ENCODE data around the gene B3GNT8. TPM values are rescaled to one million over a fixed set of nuclear protein-coding genes. Genes with fewer than 3 reads are reported as not detected.

Gene B3GNT8
- total and polyA plus RNA-seq, 2 experiments from 2014 or later: 2.3 to 5.0 TPM

- H3K79me2 ChIP-seq (ENCODE audit: insufficient read depth): 0 out of 2 replicates have a peak, but pooled peaks cover 1% of the 10 kb centered on the region
- TF ChIP-seq EZH2 (IDR thresholded peaks at IDR 0.05; ENCODE audit: insufficient read depth, poor library complexity, severe bottlenecking) (no peak), EZH2phosphoT487 (IDR thresholded peaks at IDR 0.05; ENCODE audit: insufficient read depth, low read depth) (no peak)
- WGBS, 2 experiments (ENCODE audit: low coverage in 1 of 2, low lambda C conversion rate in 2 of 2, missing lambda C conversion rate in 2 of 2): 91 to 92% methylated on average over 8 to 9 of the region's 9 CpGs
- H3K9me3 ChIP-seq (ENCODE audit: low read depth): no peaks in the 10 kb centered on the region
- no peaks in the 10 kb centered on the region for H3K9me2 ChIP-seq (ENCODE audit: insufficient read depth)
- H2AFZ ChIP-seq: no peak overlapping the region
- in situ Hi-C loops (cut with MboI): no loop called here
- DNase-seq: no peak
- no peak overlapping the region for H3K4me2 ChIP-seq (ENCODE audit: unreplicated experiment)
- H3K4me1 ChIP-seq (ENCODE audit: insufficient read depth): no peaks in the 10 kb centered on the region
- no peak overlapping the region for H3K27ac ChIP-seq
- H3K27me3 ChIP-seq (replicated peaks; ENCODE audit: insufficient read depth): no peaks in the 10 kb centered on the region
- no peaks in the 10 kb centered on the region for H3F3A ChIP-seq (ENCODE audit: insufficient read depth)
- H4K20me1 ChIP-seq (ENCODE audit: insufficient read depth): no peaks in the 10 kb centered on the region
- no peak overlapping the region for H3K4me3 ChIP-seq
- no peak overlapping the region for H3K9ac ChIP-seq
- H3K36me3 ChIP-seq (ENCODE audit: low read depth): 0 out of 2 replicates have a peak, but pooled peaks cover 3% of the 10 kb centered on the region
Observed at GRCh38 chr19:41415154-41415571, 12.0 kb downstream of the B3GNT8 start.

GRCh38 chr19:41414461-41414860 is 12.7 kb downstream of the B3GNT8 start:
- Histone ChIP-seq H3K9me2 (ENCODE audit: insufficient read depth) (no peaks in the 10 kb centered on the region), H3K4me1 (ENCODE audit: insufficient read depth) (0 out of 2 replicates have a peak, but pooled peaks cover 5% of the 10 kb centered on the region), H3K27me3 (replicated peaks; ENCODE audit: insufficient read depth) (no peaks in the 10 kb centered on the region), H3K4me2 (ENCODE audit: unreplicated experiment) (no peak overlapping the region), H2AFZ (no peak overlapping the region), H3K9me3 (ENCODE audit: low read depth) (no peaks in the 10 kb centered on the region), H3K79me2 (ENCODE audit: insufficient read depth) (0 out of 2 replicates have a peak, but pooled peaks cover 4% of the 10 kb centered on the region), H3K36me3 (ENCODE audit: low read depth) (no peaks in the 10 kb centered on the region), H3K27ac (no peak overlapping the region), H3K9ac (no peak overlapping the region), H3K4me3 (no peak overlapping the region), H4K20me1 (ENCODE audit: insufficient read depth) (no peaks in the 10 kb centered on the region), H3F3A (ENCODE audit: insufficient read depth) (no peaks in the 10 kb centered on the region)
- DNase-seq: no peak
- WGBS, 2 experiments (ENCODE audit: low coverage in 1 of 2, low lambda C conversion rate in 2 of 2, missing lambda C conversion rate in 2 of 2): 89% methylated on average over 9 of the region's 9 CpGs
- TF ChIP-seq EZH2 (IDR thresholded peaks at IDR 0.05; ENCODE audit: insufficient read depth, poor library complexity, severe bottlenecking) (no peak), EZH2phosphoT487 (IDR thresholded peaks at IDR 0.05; ENCODE audit: insufficient read depth, low read depth) (no peak)
- in situ Hi-C loops (cut with MboI): no loop called here

- no peaks in the 10 kb centered on the region for H3K36me3 ChIP-seq (ENCODE audit: low read depth)
- H3K27me3 ChIP-seq (replicated peaks; ENCODE audit: insufficient read depth): no peaks in the 10 kb centered on the region
- no peaks in the 10 kb centered on the region for H3K9me3 ChIP-seq (ENCODE audit: low read depth)
- 0 out of 2 replicates have a peak, but pooled peaks cover 6% of the 10 kb centered on the region for H3K4me1 ChIP-seq (ENCODE audit: insufficient read depth)
- no peak overlapping the region for H3K9ac ChIP-seq
- H4K20me1 ChIP-seq (ENCODE audit: insufficient read depth): no peaks in the 10 kb centered on the region
- TF ChIP-seq EZH2phosphoT487 (IDR thresholded peaks at IDR 0.05; ENCODE audit: insufficient read depth, low read depth) (no peak), EZH2 (IDR thresholded peaks at IDR 0.05; ENCODE audit: insufficient read depth, poor library complexity, severe bottlenecking) (no peak)
- in situ Hi-C loops (cut with MboI): no loop called here
- no peak overlapping the region for H3K27ac ChIP-seq
- H3K9me2 ChIP-seq (ENCODE audit: insufficient read depth): no peaks in the 10 kb centered on the region
- no peak overlapping the region for H3K4me2 ChIP-seq (ENCODE audit: unreplicated experiment)
- H3K79me2 ChIP-seq (ENCODE audit: insufficient read depth): 0 out of 2 replicates have a peak, but pooled peaks cover 4% of the 10 kb centered on the region
- 88 to 89% methylated on average over 10 of the region's 10 CpGs for WGBS, 2 experiments (ENCODE audit: low coverage in 1 of 2, low lambda C conversion rate in 2 of 2, missing lambda C conversion rate in 2 of 2)
- no peak overlapping the region for H2AFZ ChIP-seq
- H3F3A ChIP-seq (ENCODE audit: insufficient read depth): no peaks in the 10 kb centered on the region
- no peak for DNase-seq
- no peak overlapping the region for H3K4me3 ChIP-seq
Observed at GRCh38 chr19:41413947-41414346, 13.2 kb downstream of the B3GNT8 start.

- no peaks in the 10 kb centered on the region for H3K9me3 ChIP-seq (ENCODE audit: low read depth)
- 96 to 99% methylated on average over 5 of the region's 5 CpGs for WGBS, 2 experiments (ENCODE audit: low coverage in 1 of 2, low lambda C conversion rate in 2 of 2, missing lambda C conversion rate in 2 of 2)
- no peak overlapping the region for H2AFZ ChIP-seq
- no peaks in the 10 kb centered on the region for H3K27me3 ChIP-seq (replicated peaks; ENCODE audit: insufficient read depth)
- H3K4me3 ChIP-seq: no peak overlapping the region
- no peak overlapping the region for H3K9ac ChIP-seq
- H3F3A ChIP-seq (ENCODE audit: insufficient read depth): no peaks in the 10 kb centered on the region
- H3K79me2 ChIP-seq (ENCODE audit: insufficient read depth): 0 out of 2 replicates have a peak, but pooled peaks cover 4% of the 10 kb centered on the region
- H4K20me1 ChIP-seq (ENCODE audit: insufficient read depth): no peaks in the 10 kb centered on the region
- H3K27ac ChIP-seq: no peak overlapping the region
- H3K9me2 ChIP-seq (ENCODE audit: insufficient read depth): no peaks in the 10 kb centered on the region
- in situ Hi-C loops (cut with MboI): no loop called here
- no peak overlapping the region for H3K4me2 ChIP-seq (ENCODE audit: unreplicated experiment)
- 0 out of 2 replicates have a peak, but pooled peaks cover 6% of the 10 kb centered on the region for H3K4me1 ChIP-seq (ENCODE audit: insufficient read depth)
- no peak for DNase-seq
- no peak for TF ChIP-seq EZH2phosphoT487 (IDR thresholded peaks at IDR 0.05; ENCODE audit: insufficient read depth, low read depth)
- TF ChIP-seq EZH2 (IDR thresholded peaks at IDR 0.05; ENCODE audit: insufficient read depth, poor library complexity, severe bottlenecking): no peak
- H3K36me3 ChIP-seq (ENCODE audit: low read depth): no peaks in the 10 kb centered on the region
Observed at GRCh38 chr19:41412953-41413352, 14.2 kb downstream of the B3GNT8 start.

GRCh38 chr19:41411968-41412265 is 15.3 kb downstream of the B3GNT8 start:
- DNase-seq: no peak
- WGBS, 2 experiments (ENCODE audit: low coverage in 1 of 2, low lambda C conversion rate in 2 of 2, missing lambda C conversion rate in 2 of 2): 75 to 76% methylated on average over 11 of the region's 11 CpGs
- H3K9me3 ChIP-seq (ENCODE audit: low read depth): no peaks in the 10 kb centered on the region
- H3K27me3 ChIP-seq (replicated peaks; ENCODE audit: insufficient read depth): no peaks in the 10 kb centered on the region
- no peak overlapping the region for H3K27ac ChIP-seq
- no peaks in the 10 kb centered on the region for H3K9me2 ChIP-seq (ENCODE audit: insufficient read depth)
- 0 out of 2 replicates have a peak, but pooled peaks cover 4% of the 10 kb centered on the region for H3K79me2 ChIP-seq (ENCODE audit: insufficient read depth)
- no peak overlapping the region for H3K4me2 ChIP-seq (ENCODE audit: unreplicated experiment)
- H4K20me1 ChIP-seq (ENCODE audit: insufficient read depth): no peaks in the 10 kb centered on the region
- no peaks in the 10 kb centered on the region for H3K36me3 ChIP-seq (ENCODE audit: low read depth)
- no peaks in the 10 kb centered on the region for H3F3A ChIP-seq (ENCODE audit: insufficient read depth)
- no peak overlapping the region for H3K9ac ChIP-seq
- no peak overlapping the region for H3K4me3 ChIP-seq
- in situ Hi-C loops (cut with MboI): no loop called here
- no peak overlapping the region for H2AFZ ChIP-seq
- 0 out of 2 replicates have a peak, but pooled peaks cover 6% of the 10 kb centered on the region for H3K4me1 ChIP-seq (ENCODE audit: insufficient read depth)
- TF ChIP-seq EZH2phosphoT487 (IDR thresholded peaks at IDR 0.05; ENCODE audit: insufficient read depth, low read depth) (no peak), EZH2 (IDR thresholded peaks at IDR 0.05; ENCODE audit: insufficient read depth, poor library complexity, severe bottlenecking) (no peak)
